GM12865 (cell line): Measurements from ENCODE around the gene MPZL2.

ENCODE experiments used
- DNase-seq: peaks from one replicate; pipeline ENCODE4 v3.0.0; 2010; ENCODE audit warnings: low read depth
- H3K4me3 ChIP-seq: 2 replicates; pipeline ENCODE4 v1.5.1; 2011; ENCODE audit warnings: mild to moderate bottlenecking, low read depth, low read length, control low read depth
- TF ChIP-seq, protein P1 (sequence below): IDR thresholded peaks from 2 replicates; pipeline ENCODE4 v1.5.1; 2011; ENCODE audit warnings: low read length, control low read depth, low read depth, inconsistent platforms; ENCODE audit not compliant: insufficient read depth; ENCODE audit errors: missing control alignments

The MPZL2 gene

DNA sequence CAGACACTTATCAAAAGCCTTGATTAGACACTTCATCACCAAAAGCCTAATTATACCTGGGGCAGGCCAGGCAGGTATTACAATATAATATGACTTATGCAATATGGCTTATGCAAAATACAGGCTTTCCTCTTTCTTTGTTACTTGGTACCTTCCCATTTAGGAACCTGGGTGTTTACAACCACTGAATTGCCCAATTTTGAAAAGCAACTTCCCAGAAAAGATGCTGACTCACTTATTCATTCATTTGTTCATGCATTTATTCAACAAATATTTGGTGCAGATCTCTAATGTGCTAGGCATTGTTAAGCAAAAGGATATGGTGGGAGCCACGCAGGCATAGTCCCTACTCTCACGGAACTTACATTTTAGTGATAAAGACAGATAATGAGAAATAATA lies 25.7 kb downstream of the MPZL2 start:
- H3K4me3 ChIP-seq: no peak overlapping the region
- no peak for DNase-seq
- TF ChIP-seq, protein P1, sequence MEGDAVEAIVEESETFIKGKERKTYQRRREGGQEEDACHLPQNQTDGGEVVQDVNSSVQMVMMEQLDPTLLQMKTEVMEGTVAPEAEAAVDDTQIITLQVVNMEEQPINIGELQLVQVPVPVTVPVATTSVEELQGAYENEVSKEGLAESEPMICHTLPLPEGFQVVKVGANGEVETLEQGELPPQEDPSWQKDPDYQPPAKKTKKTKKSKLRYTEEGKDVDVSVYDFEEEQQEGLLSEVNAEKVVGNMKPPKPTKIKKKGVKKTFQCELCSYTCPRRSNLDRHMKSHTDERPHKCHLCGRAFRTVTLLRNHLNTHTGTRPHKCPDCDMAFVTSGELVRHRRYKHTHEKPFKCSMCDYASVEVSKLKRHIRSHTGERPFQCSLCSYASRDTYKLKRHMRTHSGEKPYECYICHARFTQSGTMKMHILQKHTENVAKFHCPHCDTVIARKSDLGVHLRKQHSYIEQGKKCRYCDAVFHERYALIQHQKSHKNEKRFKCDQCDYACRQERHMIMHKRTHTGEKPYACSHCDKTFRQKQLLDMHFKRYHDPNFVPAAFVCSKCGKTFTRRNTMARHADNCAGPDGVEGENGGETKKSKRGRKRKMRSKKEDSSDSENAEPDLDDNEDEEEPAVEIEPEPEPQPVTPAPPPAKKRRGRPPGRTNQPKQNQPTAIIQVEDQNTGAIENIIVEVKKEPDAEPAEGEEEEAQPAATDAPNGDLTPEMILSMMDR: no peak

GRCh38 chr11:118236170-118236569 lies 27.9 kb downstream of the MPZL2 start:
- TF ChIP-seq, protein P1: no peak
- no peak overlapping the region for H3K4me3 ChIP-seq
- no peak for DNase-seq

DNA sequence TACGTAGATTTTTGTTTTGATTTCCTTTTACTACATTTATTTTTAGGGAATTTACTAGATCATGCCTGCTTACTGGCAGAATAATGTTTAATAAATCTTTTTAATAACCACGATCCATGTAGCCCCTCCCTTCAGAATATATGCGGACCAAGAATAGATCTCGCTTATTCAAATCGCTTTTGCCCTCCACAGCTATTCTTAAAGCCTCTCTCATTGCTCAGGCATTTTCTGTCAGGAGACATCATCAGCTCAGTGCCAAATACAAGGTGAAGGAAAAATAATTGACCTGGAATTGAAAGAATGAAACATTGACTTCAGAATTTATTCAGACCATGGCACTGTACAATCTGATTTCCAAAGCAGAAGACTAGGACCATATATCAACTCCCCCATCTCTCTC lies 29.3 kb downstream of the MPZL2 start:
- DNase-seq: no peak
- H3K4me3 ChIP-seq: no peak overlapping the region

DNA sequence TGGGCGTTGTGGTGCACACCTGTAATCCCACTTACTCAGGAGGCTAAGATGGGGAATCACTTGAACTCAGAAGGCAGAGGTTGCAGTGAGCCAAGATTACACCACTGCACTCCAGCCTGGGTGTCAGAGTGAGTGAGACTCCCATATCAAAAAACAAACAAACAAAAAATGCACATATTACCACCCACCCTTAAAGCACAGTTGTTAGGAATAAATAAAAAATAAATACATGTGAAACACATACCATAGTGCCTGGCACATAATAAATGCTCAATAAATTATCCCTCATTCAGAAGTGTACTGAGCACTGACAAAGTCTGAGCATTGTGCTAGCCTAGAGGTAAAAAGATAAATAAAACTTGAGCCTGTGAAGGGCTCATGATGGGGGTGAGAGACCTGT lies 30.2 kb downstream of the MPZL2 start:
- no peak overlapping the region for H3K4me3 ChIP-seq
- TF ChIP-seq, protein P1: no peak
- no peak for DNase-seq

More for the DNA sequence above, 29.3 kb downstream of the MPZL2 start:
- TF ChIP-seq, protein P1: no peak

GRCh38 chr11:118233377-118233776 lies 30.7 kb downstream of the MPZL2 start:
- no peak for DNase-seq
- TF ChIP-seq, protein P1: no peak
- no peak overlapping the region for H3K4me3 ChIP-seq

DNA sequence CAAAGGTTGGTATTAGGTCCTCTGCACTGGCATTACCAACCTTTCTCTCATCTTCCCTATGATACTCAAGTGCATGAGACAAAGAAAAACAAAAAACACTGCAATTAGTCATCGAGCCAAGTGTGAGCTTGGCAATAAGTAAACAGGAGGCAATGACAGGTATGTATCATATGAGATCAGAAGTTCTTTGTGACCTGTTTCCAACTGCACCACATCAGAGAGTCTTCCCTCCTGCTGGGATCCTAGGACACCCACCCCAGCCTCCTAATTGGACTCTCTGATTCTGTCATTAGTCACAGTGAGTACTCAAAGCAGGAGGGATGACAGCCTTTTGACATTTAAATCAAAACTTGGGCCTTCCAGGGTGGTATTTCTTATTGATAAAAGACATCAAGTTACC lies 31.4 kb downstream of the MPZL2 start:
- H3K4me3 ChIP-seq: no peak overlapping the region
- TF ChIP-seq, protein P1: no peak
- no peak for DNase-seq

DNA sequence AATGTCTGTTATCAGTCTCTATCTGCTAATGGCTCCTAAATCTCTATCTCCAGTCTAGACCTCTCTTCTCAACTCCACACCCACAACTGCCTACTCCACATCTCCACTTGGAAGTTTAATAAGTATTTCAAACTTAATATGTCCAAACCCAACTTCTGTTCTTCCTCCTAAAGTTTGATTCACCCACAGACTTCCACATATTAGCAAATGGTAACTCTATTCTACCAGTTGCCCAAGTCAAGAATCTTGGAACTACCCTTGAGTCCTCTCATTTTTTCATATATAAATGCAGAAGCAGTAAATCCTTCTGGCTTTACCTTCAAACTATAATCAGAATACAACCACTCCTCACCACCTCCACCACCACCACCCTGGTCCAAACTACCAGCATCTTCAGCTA lies 32.6 kb downstream of the MPZL2 start:
- DNase-seq: no peak
- TF ChIP-seq, protein P1: no peak
- H3K4me3 ChIP-seq: no peak overlapping the region
